IgD-negative memory B cell (primary cell): Measurements from ENCODE around the gene SEMG2. TPM values are rescaled to one million over a fixed set of nuclear protein-coding genes. Genes with fewer than 3 reads are reported as not detected.

Source experiments
- H3K27ac Mint-ChIP-seq, 3 donors: one replicate each; pipeline ENCODE4 v1.8.0; 2020 to 2022; ENCODE audit warnings: mild to moderate bottlenecking in 3 of 3, mixed read lengths in 3 of 3, moderate library complexity in 1 of 3
- H3K27me3 Mint-ChIP-seq: one replicate; pipeline ENCODE4 v1.8.0; 2021; ENCODE audit warnings: mixed read lengths
- H3K36me3 Mint-ChIP-seq: one replicate; pipeline ENCODE4 v1.8.0; 2020; ENCODE audit warnings: mild to moderate bottlenecking, mixed read lengths
- H3K4me1 Mint-ChIP-seq, 3 donors: one replicate each; pipeline ENCODE4 v1.8.0; 2020 to 2022; ENCODE audit warnings: mixed read lengths in 3 of 3, mild to moderate bottlenecking in 1 of 3
- H3K4me3 Mint-ChIP-seq, 4 donors: one replicate each; pipeline ENCODE4 v1.8.0; 2020 to 2022; ENCODE audit warnings: mild to moderate bottlenecking in 4 of 4, mixed read lengths in 4 of 4, moderate library complexity in 3 of 4
- H3K9me3 Mint-ChIP-seq, 3 donors: one replicate each; pipeline ENCODE4 v1.8.0; 2020 to 2021; ENCODE audit warnings: mixed read lengths in 3 of 3, mild to moderate bottlenecking in 1 of 3
- polyA plus RNA-seq: library from polyadenylated mRNA; unstranded; fragments of 300-500 nt; fragmentation: Illumina TruSeq; gene quantifications from one replicate; pipeline ENCODE4 v1.2.3, GENCODE V29; 2021

Gene SEMG2
- polyA plus RNA-seq, 1 donor from 2014 or later: not detected

DNA sequence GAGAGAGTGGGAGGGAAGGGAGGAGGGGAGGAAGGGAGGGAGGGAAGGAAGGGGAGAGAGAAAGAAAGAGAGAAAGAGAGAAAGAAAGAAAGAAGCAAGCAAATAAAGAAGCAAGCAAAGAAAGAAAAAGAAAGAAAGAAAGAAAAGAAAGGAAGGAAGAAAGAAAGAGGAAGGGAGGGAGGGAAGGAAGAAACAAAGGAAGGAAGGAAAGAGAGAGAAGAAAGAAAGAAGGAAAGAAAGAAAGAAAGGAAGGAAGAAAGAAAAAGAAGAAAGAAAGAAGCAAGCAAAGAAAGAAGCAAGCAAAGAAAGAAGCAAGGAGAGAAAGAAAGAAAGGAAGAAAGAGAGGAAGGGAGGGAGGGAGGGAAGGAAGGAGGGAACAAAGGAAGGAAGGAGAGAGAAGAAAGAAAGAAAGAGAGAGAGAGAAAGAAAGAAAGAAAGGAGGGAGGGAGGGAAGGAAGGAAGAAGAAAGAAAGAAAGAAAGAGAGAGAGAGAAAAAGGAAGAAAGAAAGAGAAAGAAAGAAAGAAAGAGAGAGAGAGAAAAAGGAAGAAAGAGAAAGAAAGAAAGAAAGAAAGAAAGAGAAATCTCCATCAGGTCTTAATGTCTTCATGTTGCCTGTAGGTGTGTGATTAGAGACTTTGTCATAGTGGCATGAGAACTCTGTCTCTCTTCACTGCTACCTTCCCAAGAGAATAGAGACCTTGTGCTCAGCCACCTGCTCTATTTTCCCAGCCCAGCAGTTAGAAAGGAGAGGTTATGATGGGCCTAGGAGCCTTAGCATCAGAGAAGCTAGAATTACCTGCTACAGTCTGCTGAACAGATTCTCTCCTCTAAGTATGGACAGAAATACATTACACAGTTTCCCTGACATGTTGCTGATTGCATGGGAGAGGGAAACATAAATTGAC is 9.4 kb upstream of the SEMG2 start:
- Mint-ChIP-seq H3K36me3 (peaks cover 1% of the 10 kb centered on the region), H3K4me1 (no peaks in the 10 kb centered on the region), H3K27me3 (peaks cover 7% of the 10 kb centered on the region), H3K9me3 (no peaks in the 10 kb centered on the region), H3K4me3 (no peak overlapping the region), H3K27ac (no peak overlapping the region)

DNA sequence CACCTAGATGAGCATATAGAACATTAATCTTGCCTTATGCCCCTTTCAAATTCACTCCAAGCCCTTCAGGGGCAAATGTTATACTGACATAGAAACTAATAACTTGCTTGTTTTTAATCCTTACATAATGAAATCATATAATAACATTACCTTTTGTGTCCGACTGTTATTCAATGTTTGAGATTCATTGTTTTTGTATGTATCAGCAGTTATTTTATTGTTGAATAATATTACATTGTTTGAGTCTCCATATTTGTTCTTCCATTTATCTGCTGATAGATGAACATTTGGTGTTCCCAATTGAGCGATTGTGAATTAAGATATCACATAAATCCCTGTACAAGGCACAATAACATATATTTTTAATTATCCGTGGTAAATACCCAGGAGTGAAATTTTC is 8.3 kb upstream of the SEMG2 start:
- no peaks in the 10 kb centered on the region for H3K4me1 Mint-ChIP-seq
- no peak overlapping the region for H3K4me3 Mint-ChIP-seq
- peaks cover 1% of the 10 kb centered on the region for H3K36me3 Mint-ChIP-seq
- H3K27me3 Mint-ChIP-seq: peaks cover 6% of the 10 kb centered on the region
- H3K27ac Mint-ChIP-seq: no peak overlapping the region
- H3K9me3 Mint-ChIP-seq: no peaks in the 10 kb centered on the region

DNA sequence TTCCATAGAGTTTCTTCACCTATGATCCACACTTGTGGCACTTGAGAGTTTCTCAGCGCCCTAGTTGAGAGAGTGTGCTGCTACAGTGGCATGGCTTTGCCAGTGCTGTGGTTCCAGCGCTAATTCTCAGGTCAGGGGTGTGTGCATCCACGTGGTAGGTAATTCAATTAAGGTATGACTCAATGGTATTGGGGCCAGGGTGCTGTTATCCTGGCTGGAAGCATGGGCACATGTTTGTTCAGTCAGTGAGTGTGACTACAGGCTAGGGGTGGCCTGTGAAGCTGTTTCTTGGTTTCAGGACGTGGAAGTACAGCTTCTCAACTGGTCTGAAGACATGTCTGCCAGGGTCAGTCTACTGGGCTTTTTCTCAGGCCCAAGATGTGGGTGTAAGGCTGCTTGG is 3.0 kb upstream of the SEMG2 start:
- Mint-ChIP-seq H3K27ac (no peak overlapping the region), H3K36me3 (peaks cover 1% of the 10 kb centered on the region), H3K4me1 (no peaks in the 10 kb centered on the region), H3K27me3 (peaks cover 3% of the 10 kb centered on the region), H3K9me3 (peaks cover 0 to 1% (median 0%) of the 10 kb centered on the region in 3 donors), H3K4me3 (no peak overlapping the region)

DNA sequence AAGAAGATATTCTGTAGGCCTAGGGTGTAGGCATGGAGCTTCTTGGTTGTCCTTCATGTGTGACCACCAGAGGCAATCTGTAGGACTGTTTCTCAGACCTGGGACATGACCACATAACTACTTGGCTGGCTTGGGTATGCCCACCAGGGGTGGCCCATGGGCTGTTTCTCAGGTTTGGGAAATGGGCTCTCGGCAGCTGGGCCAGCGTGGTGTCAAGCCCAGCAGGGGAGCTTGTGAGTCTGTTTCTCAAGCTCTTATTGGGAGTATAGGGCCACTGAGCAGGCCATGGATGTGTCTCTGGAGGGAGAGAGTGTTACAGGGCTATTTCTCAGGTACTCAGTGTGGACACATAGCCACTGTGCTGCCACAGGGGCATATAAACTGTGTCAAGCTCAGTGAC is 2.5 kb upstream of the SEMG2 start:
- H3K9me3 Mint-ChIP-seq: peaks cover 0 to 1% (median 0%) of the 10 kb centered on the region in 3 donors
- no peaks in the 10 kb centered on the region for H3K4me1 Mint-ChIP-seq
- H3K36me3 Mint-ChIP-seq: peaks cover 1% of the 10 kb centered on the region
- peaks cover 3% of the 10 kb centered on the region for H3K27me3 Mint-ChIP-seq
- H3K4me3 Mint-ChIP-seq: no peak overlapping the region
- no peak overlapping the region for H3K27ac Mint-ChIP-seq

DNA sequence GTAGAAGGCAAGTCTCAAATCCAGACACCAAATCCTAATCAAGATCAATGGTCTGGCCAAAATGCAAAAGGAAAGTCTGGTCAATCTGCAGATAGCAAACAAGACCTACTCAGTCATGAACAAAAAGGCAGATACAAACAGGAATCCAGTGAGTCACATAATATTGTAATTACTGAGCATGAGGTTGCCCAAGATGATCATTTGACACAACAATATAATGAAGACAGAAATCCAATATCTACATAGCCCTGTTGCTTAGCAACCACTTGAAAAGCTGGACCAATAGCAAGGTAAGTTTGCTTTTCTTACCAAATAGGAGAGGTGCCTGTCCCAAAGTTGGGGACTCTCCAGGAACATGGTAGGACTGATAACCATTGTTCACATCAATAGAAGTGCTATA is 2.0 kb downstream of the SEMG2 start:
- H3K9me3 Mint-ChIP-seq: peaks cover 0 to 1% (median 0%) of the 10 kb centered on the region in 3 donors
- no peaks in the 10 kb centered on the region for H3K4me1 Mint-ChIP-seq
- H3K27me3 Mint-ChIP-seq: peaks cover 8% of the 10 kb centered on the region
- H3K4me3 Mint-ChIP-seq: no peak overlapping the region
- H3K36me3 Mint-ChIP-seq: no peaks in the 10 kb centered on the region
- H3K27ac Mint-ChIP-seq: no peak overlapping the region

DNA sequence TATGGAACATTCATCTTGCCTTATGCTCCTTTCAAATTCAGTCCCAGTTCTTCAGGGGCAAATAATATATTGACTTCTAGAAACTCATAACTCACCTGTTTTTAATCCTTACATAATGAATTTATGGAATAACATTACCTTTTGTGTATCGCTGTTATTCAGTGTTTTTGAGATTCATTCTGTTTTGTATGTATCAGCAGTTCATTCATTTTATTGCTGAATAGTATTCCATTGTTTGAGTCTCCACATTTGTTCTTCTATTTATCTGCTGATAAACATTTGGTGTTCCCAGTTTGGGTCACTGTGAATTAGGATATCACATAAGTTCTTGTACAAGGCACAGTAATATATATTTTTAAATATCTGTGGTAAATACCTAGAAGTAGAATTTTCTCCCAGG is 5.1 kb downstream of the SEMG2 start:
- no peak overlapping the region for H3K4me3 Mint-ChIP-seq
- peaks cover 8% of the 10 kb centered on the region for H3K27me3 Mint-ChIP-seq
- H3K9me3 Mint-ChIP-seq: peaks cover 0 to 3% (median 1%) of the 10 kb centered on the region in 3 donors
- H3K27ac Mint-ChIP-seq: no peak overlapping the region
- H3K36me3 Mint-ChIP-seq: no peaks in the 10 kb centered on the region
- peaks cover 0 to 2% (median 0%) of the 10 kb centered on the region in 3 donors for H3K4me1 Mint-ChIP-seq

DNA sequence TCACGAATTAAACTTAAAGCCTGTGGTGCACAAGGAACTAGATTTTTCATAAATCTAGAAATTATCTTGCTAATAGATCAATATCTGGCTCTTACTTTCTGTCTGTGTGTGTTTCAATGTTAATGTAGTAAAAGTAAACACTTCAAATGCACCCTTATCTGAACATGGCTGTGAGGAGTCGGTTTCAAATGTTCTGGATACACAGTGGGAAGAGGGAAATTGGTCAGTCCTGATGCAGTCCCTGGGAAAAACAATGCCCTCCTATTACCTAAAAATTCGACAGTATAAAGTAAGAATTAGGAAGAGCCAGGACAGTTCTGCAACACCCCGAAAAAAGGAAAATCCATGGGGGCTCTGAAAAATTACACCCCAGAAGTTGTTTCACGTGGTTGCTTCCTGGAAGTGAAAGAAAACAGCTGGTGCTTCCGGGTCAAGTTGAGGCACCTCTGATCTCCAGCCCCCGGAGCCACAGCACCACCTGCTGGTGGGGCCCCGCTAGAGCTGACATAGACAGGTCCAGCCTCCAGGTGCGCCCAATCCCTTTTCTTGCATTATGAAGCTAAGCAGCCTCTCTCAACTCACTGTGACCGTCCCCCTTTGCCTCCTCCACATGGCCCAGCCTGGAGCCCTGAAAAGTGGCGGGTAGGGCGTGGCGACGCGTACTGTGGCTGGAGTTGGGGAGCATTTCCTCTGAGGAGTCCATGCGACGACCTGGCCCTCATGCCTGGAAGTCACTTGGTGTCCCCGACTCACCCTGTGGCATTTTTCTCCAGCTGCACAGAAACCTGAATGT is 8.3 kb downstream of the SEMG2 start:
- peaks cover 2 to 9% (median 7%) of the 10 kb centered on the region in 3 donors for H3K9me3 Mint-ChIP-seq
- H3K27me3 Mint-ChIP-seq: peaks cover 13% of the 10 kb centered on the region
- H3K4me3 Mint-ChIP-seq: no peak overlapping the region
- peaks cover 3% of the 10 kb centered on the region for H3K36me3 Mint-ChIP-seq
- H3K4me1 Mint-ChIP-seq: peaks cover 0 to 3% (median 0%) of the 10 kb centered on the region in 3 donors
- no peak overlapping the region for H3K27ac Mint-ChIP-seq

DNA sequence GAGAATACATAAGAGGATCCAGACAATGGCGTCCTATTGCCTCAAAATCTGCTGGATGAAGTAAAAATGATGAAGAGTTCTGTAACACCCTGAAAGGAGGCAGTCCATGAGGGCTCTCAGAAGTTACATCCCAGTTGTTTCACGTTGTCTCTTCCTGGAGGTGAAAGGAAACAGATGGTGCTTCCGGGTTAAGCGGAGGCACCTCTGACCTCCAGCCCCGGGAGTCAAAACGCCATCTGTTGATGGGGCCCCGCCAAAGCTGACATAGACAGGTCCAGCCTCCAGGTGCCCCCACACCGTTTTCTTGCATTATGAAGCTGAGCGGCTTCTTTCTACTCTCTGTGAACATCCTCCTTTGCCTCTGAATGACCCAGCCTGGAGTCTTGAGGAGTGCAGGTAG is 9.5 kb downstream of the SEMG2 start:
- Mint-ChIP-seq H3K9me3 (peaks cover 4 to 16% (median 7%) of the 10 kb centered on the region in 3 donors), H3K4me1 (peaks cover 0 to 3% (median 0%) of the 10 kb centered on the region in 3 donors), H3K27ac (no peak overlapping the region), H3K4me3 (peak overlapping the region in 1 of 4 donors; percentile 53), H3K36me3 (peaks cover 3% of the 10 kb centered on the region), H3K27me3 (peaks cover 11% of the 10 kb centered on the region)

DNA sequence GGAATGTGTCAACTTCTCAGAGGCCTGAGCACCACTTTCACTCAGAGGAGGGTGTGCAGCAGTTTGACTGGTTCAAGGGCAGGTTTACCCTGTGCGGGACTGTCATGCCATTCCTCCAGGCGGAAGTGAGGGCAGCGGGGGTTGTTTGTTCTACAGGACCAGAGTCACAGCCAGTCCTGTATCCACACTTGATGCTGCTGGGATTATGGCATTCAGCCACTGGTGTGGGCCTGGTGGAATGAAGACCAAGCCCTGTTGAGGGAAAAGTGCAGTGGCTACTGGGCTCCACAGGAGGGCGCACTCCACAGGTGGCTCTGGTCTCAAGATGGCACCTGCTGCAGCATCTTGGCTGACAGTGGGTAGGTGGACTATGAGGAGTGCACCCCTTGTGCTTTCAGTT is 14.8 kb downstream of the SEMG2 start:
- Mint-ChIP-seq H3K9me3 (peaks cover 4 to 16% (median 6%) of the 10 kb centered on the region in 3 donors), H3K27me3 (peaks cover 27% of the 10 kb centered on the region), H3K27ac (no peak overlapping the region), H3K4me1 (peaks cover 0 to 2% (median 0%) of the 10 kb centered on the region in 3 donors), H3K4me3 (no peak overlapping the region), H3K36me3 (peaks cover 3% of the 10 kb centered on the region)

DNA sequence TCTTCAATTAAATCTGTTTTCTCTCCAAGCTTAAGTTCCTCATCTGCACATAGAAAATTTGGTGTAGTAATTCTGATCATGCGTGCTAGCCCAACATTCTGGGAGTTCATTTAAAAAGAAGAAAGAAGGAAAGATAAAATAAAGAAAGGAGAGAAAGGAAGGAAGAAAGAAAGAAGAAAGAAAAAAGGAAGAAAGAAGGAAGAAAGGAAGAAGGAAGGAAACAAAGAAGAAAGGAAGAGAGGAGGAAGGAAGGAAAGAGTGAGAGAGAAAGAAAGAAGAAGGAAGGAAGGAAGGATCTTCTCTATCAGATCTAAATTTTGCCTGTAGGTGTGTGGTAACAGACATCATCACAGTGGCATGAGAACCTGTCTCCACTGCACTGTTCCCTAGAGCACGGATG is 17.0 kb downstream of the SEMG2 start:
- H3K36me3 Mint-ChIP-seq: peaks cover 3% of the 10 kb centered on the region
- H3K27ac Mint-ChIP-seq: no peak overlapping the region
- peaks cover 4 to 16% (median 6%) of the 10 kb centered on the region in 3 donors for H3K9me3 Mint-ChIP-seq
- no peaks in the 10 kb centered on the region for H3K4me1 Mint-ChIP-seq
- peaks cover 20% of the 10 kb centered on the region for H3K27me3 Mint-ChIP-seq
- H3K4me3 Mint-ChIP-seq: no peak overlapping the region

DNA sequence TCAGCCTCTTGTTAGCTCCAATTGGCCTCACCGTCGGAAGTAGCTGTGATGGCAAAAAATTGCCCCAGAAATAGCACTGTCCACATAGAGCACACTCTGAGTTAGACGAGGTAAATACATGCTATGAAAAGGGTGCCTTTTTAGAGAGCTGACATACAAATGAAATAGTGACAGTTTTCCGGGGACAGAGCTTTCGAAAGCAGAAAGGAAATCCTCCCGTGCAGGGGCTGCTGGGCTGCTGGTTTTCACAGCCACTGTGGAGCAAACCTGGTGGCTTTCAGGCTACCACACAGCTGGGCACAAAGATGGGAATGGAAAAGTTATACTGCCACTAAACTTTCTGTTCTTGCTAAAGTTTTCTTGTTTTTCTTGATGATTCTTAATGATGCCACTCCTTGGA is 24.9 kb downstream of the SEMG2 start:
- no peaks in the 10 kb centered on the region for H3K9me3 Mint-ChIP-seq
- no peaks in the 10 kb centered on the region for H3K4me1 Mint-ChIP-seq

DNA sequence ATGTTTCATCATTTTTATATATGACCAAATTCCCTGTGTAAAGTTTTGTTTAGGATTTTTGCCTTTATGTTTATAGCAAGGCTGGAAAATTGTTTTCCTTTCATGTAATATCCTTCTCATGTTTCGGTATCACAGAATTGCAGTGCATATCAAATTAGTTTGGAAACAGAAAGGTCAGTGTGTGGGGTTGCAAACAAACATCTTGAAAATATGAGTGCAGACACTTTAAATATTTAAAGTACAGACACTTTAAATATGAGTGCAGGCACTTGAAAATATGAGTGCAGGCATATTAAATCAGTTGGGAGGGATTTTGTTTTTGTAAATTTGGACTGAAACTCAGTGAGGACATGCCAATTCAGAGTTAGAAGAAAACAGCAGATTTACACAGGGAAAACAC is 26.7 kb downstream of the SEMG2 start:
- Mint-ChIP-seq H3K27ac (no peak overlapping the region), H3K36me3 (no peaks in the 10 kb centered on the region), H3K4me3 (no peak overlapping the region), H3K27me3 (peaks cover 33% of the 10 kb centered on the region), H3K9me3 (no peaks in the 10 kb centered on the region), H3K4me1 (no peaks in the 10 kb centered on the region)

More for the DNA sequence above, 24.9 kb downstream of the SEMG2 start:
- H3K4me3 Mint-ChIP-seq: no peak overlapping the region
- H3K27ac Mint-ChIP-seq: no peak overlapping the region
- peaks cover 23% of the 10 kb centered on the region for H3K27me3 Mint-ChIP-seq
- no peaks in the 10 kb centered on the region for H3K36me3 Mint-ChIP-seq

DNA sequence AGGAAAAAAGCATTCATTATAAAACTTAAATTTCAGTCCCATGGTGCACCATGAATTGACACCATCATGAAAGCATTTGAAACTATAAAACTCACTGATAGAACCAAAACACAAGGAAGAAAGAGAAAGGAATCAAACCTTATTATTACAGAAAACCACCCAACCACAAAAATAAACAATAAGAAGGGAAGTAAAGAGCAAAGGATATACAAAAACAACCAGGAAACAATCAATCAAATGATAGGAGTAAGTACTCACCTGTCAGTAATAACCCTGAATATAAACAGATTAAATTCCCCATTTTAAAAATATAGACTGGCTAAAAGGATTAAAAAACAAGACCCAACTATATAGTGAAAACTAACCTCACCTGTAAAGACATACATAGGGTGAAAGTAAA is 27.4 kb downstream of the SEMG2 start:
- Mint-ChIP-seq H3K27me3 (peaks cover 39% of the 10 kb centered on the region), H3K4me3 (no peak overlapping the region), H3K4me1 (no peaks in the 10 kb centered on the region), H3K9me3 (no peaks in the 10 kb centered on the region), H3K27ac (no peak overlapping the region), H3K36me3 (no peaks in the 10 kb centered on the region)

DNA sequence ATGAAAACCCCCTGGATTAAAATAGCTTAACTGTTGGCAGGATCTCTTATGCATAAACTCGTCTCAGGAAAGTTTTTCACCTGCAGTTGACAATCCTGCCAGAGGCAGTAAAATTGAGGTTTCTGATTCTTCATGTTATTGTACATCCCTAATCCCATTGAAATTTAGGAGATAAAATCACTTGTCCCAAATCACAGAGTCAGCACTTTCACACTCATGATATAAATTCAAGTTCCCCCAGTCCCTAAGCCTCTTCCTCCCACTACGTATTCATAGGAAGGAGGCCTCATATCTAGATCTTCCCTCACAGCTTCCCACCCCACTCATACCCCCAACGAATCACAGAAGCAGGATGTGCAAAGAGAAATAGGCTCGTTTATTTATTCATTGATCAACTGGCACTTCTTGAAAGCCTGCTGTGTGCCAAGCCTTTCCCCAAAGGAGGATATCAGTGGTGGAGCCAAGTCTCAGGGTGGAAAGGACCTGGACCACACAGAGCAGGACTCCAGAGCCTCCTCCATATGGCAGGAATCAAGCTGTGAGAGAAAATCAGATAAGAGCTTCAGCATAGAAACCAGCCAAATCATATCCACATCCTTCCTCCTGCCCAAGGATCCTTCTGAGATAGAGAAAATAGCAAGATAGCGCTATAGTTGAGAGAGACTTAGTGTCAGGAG is 30.8 kb downstream of the SEMG2 start:
- H3K4me3 Mint-ChIP-seq: peak overlapping the region in 1 of 4 donors; percentile 2
- H3K4me1 Mint-ChIP-seq: peaks cover 0 to 1% (median 0%) of the 10 kb centered on the region in 3 donors
- H3K27ac Mint-ChIP-seq: no peak overlapping the region
- no peaks in the 10 kb centered on the region for H3K9me3 Mint-ChIP-seq
- peaks cover 38% of the 10 kb centered on the region for H3K27me3 Mint-ChIP-seq
- no peaks in the 10 kb centered on the region for H3K36me3 Mint-ChIP-seq

DNA sequence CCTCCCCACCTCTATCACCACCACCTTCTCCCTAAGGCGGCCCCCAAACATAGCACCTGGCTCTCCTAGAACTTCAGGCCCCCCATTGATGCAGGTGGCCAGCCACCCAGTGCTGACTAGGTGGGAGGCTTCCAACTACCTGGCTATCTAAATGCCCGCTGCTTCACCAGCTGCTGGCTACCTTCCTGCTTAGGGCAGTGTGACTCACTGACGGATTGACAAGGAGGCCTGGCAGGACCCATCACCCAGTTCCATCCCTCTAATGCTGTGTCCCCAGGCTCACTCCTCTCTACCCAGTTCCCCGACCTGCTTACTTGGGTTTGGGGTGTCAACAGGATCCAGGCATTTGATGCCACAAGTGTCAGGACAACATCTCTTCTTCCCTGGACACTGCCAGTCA is 32.1 kb downstream of the SEMG2 start:
- no peak overlapping the region for H3K4me3 Mint-ChIP-seq
- H3K27me3 Mint-ChIP-seq: peaks cover 33% of the 10 kb centered on the region
- H3K36me3 Mint-ChIP-seq: no peaks in the 10 kb centered on the region
- H3K4me1 Mint-ChIP-seq: peaks cover 0 to 1% (median 0%) of the 10 kb centered on the region in 3 donors
- H3K9me3 Mint-ChIP-seq: no peaks in the 10 kb centered on the region
- no peak overlapping the region for H3K27ac Mint-ChIP-seq
